ENCODE results near the gene TTLL12.

Gene TTLL12

GRCh38 chr22:43201486-43202219 lies 14.7 kb upstream of the TTLL12 start:
- Histone ChIP-seq H3K27ac (ENCODE audit: low read length) (no peak overlapping the region), H3K4me2 (ENCODE audit: low read length) (no peak overlapping the region), H3K9ac (ENCODE audit: low read length) (no peak overlapping the region), H3K4me3 (ENCODE audit: low read length) (no peak overlapping the region), H3K36me3 (replicated peaks; ENCODE audit: low read depth, low read length) (no peaks in the 10 kb centered on the region), H3K4me1 (ENCODE audit: low read length) (no peaks in the 10 kb centered on the region), H3K79me2 (ENCODE audit: low read length) (no peaks in the 10 kb centered on the region), H2AFZ (ENCODE audit: low read depth, low read length) (no peak overlapping the region), H3K9me3 (ENCODE audit: insufficient read depth, low read length) (no peaks in the 10 kb centered on the region), H3K27me3 (ENCODE audit: low read depth, low read length) (peaks cover 6% of the 10 kb centered on the region; the same call in 1 of the 2 replicates), H4K20me1 (ENCODE audit: insufficient read depth, low read length) (no peaks in the 10 kb centered on the region)
- TF ChIP-seq, protein P1, sequence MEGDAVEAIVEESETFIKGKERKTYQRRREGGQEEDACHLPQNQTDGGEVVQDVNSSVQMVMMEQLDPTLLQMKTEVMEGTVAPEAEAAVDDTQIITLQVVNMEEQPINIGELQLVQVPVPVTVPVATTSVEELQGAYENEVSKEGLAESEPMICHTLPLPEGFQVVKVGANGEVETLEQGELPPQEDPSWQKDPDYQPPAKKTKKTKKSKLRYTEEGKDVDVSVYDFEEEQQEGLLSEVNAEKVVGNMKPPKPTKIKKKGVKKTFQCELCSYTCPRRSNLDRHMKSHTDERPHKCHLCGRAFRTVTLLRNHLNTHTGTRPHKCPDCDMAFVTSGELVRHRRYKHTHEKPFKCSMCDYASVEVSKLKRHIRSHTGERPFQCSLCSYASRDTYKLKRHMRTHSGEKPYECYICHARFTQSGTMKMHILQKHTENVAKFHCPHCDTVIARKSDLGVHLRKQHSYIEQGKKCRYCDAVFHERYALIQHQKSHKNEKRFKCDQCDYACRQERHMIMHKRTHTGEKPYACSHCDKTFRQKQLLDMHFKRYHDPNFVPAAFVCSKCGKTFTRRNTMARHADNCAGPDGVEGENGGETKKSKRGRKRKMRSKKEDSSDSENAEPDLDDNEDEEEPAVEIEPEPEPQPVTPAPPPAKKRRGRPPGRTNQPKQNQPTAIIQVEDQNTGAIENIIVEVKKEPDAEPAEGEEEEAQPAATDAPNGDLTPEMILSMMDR (IDR thresholded peaks at IDR 0.05; ENCODE audit: low read depth, low read length) = no peak
- no peak for TF ChIP-seq EZH2phosphoT487 (IDR thresholded peaks at IDR 0.05; ENCODE audit: low read depth)

- peaks cover 6% of the 10 kb centered on the region; the same call in 1 of the 2 replicates for H3K27me3 ChIP-seq (ENCODE audit: low read depth, low read length)
- TF ChIP-seq, protein P1 (IDR thresholded peaks at IDR 0.05; ENCODE audit: low read depth, low read length) = no peak
- TF ChIP-seq EZH2phosphoT487 (IDR thresholded peaks at IDR 0.05; ENCODE audit: low read depth) = no peak
- H3K4me2 ChIP-seq (ENCODE audit: low read length) = no peak overlapping the region
- H3K27ac ChIP-seq (ENCODE audit: low read length) = no peak overlapping the region
- H3K36me3 ChIP-seq (replicated peaks; ENCODE audit: low read depth, low read length) = no peaks in the 10 kb centered on the region
- no peaks in the 10 kb centered on the region for H3K9me3 ChIP-seq (ENCODE audit: insufficient read depth, low read length)
- no peaks in the 10 kb centered on the region for H4K20me1 ChIP-seq (ENCODE audit: insufficient read depth, low read length)
- no peak overlapping the region for H3K9ac ChIP-seq (ENCODE audit: low read length)
- H3K4me3 ChIP-seq (ENCODE audit: low read length) = no peak overlapping the region
- no peaks in the 10 kb centered on the region for H3K79me2 ChIP-seq (ENCODE audit: low read length)
- H2AFZ ChIP-seq (ENCODE audit: low read depth, low read length) = no peak overlapping the region
- no peaks in the 10 kb centered on the region for H3K4me1 ChIP-seq (ENCODE audit: low read length)
Measured at GRCh38 chr22:43200555-43200954, 13.6 kb upstream of the TTLL12 start.

DNA sequence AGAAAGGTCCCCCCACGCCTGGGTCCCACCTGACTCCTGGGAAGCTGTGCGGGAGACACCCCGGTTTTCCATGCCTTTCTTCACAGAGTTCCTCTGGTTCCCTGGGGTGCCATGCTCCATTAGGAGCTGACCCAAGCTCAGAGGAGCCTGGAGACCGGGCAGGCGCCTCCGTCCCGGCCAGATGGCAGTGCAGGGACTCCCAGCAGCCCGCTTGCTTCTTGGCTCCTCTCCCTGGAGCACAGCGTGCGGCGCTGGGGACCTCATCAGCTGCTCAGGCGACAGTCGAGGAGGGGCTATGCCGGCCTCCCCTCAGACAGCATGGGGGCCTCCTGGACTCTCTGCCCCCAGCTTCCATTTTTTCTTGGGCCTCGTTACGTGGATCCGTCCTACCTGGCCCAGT lies 13.1 kb upstream of the TTLL12 start:
- no peaks in the 10 kb centered on the region for H3K4me1 ChIP-seq (ENCODE audit: low read length)
- H3K27ac ChIP-seq (ENCODE audit: low read length) = no peak overlapping the region
- TF ChIP-seq, protein P1 (IDR thresholded peaks at IDR 0.05; ENCODE audit: low read depth, low read length) = no peak
- TF ChIP-seq EZH2phosphoT487 (IDR thresholded peaks at IDR 0.05; ENCODE audit: low read depth) = no peak
- no peak overlapping the region for H3K4me3 ChIP-seq (ENCODE audit: low read length)
- peaks cover 6% of the 10 kb centered on the region; the same call in 1 of the 2 replicates for H3K27me3 ChIP-seq (ENCODE audit: low read depth, low read length)
- H3K9me3 ChIP-seq (ENCODE audit: insufficient read depth, low read length) = no peaks in the 10 kb centered on the region
- no peaks in the 10 kb centered on the region for H4K20me1 ChIP-seq (ENCODE audit: insufficient read depth, low read length)
- H3K79me2 ChIP-seq (ENCODE audit: low read length) = no peaks in the 10 kb centered on the region
- H3K4me2 ChIP-seq (ENCODE audit: low read length) = no peak overlapping the region
- no peaks in the 10 kb centered on the region for H3K36me3 ChIP-seq (replicated peaks; ENCODE audit: low read depth, low read length)
- no peak overlapping the region for H3K9ac ChIP-seq (ENCODE audit: low read length)
- no peak overlapping the region for H2AFZ ChIP-seq (ENCODE audit: low read depth, low read length)

- Histone ChIP-seq H3K36me3 (replicated peaks; ENCODE audit: low read depth, low read length) (no peaks in the 10 kb centered on the region), H3K27me3 (ENCODE audit: low read depth, low read length) (peaks cover 11% of the 10 kb centered on the region), H3K4me3 (ENCODE audit: low read length) (no peak overlapping the region), H3K4me1 (ENCODE audit: low read length) (no peaks in the 10 kb centered on the region), H3K9ac (ENCODE audit: low read length) (no peak overlapping the region), H3K4me2 (ENCODE audit: low read length) (no peak overlapping the region), H2AFZ (ENCODE audit: low read depth, low read length) (no peak overlapping the region), H4K20me1 (ENCODE audit: insufficient read depth, low read length) (no peaks in the 10 kb centered on the region), H3K79me2 (ENCODE audit: low read length) (no peaks in the 10 kb centered on the region), H3K27ac (ENCODE audit: low read length) (no peak overlapping the region), H3K9me3 (ENCODE audit: insufficient read depth, low read length) (no peaks in the 10 kb centered on the region)
- TF ChIP-seq EZH2phosphoT487 (IDR thresholded peaks at IDR 0.05; ENCODE audit: low read depth) = no peak
Measured at GRCh38 chr22:43199541-43199940, 12.6 kb upstream of the TTLL12 start.
